Thoracic aorta (tissue), 2 donors: Measurements from ENCODE around the gene E2F1. TPM values are rescaled to one million over a fixed set of nuclear protein-coding genes. Genes with fewer than 3 reads are reported as not detected.
A peak's percentile ranks its signal among the peaks of the same experiment; 100 is the strongest.

Experiments used
- ATAC-seq: fragments of 150-250 bp; one replicate; pipeline ENCODE4 v1.8.0; 2017; ENCODE audit warnings: low read depth; ENCODE audit not compliant: insufficient number of reproducible peaks, low FRiP score
- DNase-seq: peaks from one replicate; pipeline ENCODE4 v3.0.0-alpha.2; 2020; ENCODE audit warnings: low spot score
- H3K27ac ChIP-seq, 2 donors: fragments of 200-600 bp; sonication (generic); 1 replicate in 1 of 2; 2 replicates in 1 of 2; pipeline ENCODE4 v1.5.1; 2016; ENCODE audit warnings: mild to moderate bottlenecking in 2 of 2, moderate library complexity in 2 of 2
- H3K27me3 ChIP-seq: fragments of 200-600 bp; sonication (generic); replicated peaks from 2 replicates; pipeline ENCODE4 v1.6.0; 2016; ENCODE audit warnings: mild to moderate bottlenecking; ENCODE audit not compliant: insufficient read depth
- H3K36me3 ChIP-seq: fragments of 200-600 bp; sonication (generic); one replicate; pipeline ENCODE4 v1.5.1; 2016
- H3K4me1 ChIP-seq, 2 donors: fragments of 200-600 bp; sonication (generic); 1 replicate in 1 of 2; 2 replicates in 1 of 2; pipeline versions ENCODE4 v1.5.1 to v1.6.0; 2016; ENCODE audit warnings: low read depth in 2 of 2, mild to moderate bottlenecking in 1 of 2; ENCODE audit not compliant: control insufficient read depth in 1 of 2
- H3K4me3 ChIP-seq: fragments of 200-600 bp; sonication (generic); 2 replicates; pipeline ENCODE4 v1.5.1; 2016; ENCODE audit warnings: mild to moderate bottlenecking
- H3K9me3 ChIP-seq: fragments of 200-600 bp; sonication (generic); 2 replicates; pipeline ENCODE4 v1.5.1; 2016
- CTCF ChIP-seq: fragments of 200-600 bp; sonication (generic); IDR thresholded peaks from one replicate; pipeline ENCODE4 v1.5.1; 2019; ENCODE audit warnings: antibody characterized with exemption
- total RNA-seq, 2 donors: library from RNA; depleted of rRNA; stranded (reverse); fragments of >200 nt; gene quantifications; one replicate each; pipeline versions ENCODE4 v1.1.0 to v1.2.3, GENCODE V29; 2016

The E2F1 gene
- total RNA-seq, 2 donors from 2014 or later = 0.68 to 0.92 TPM

DNA sequence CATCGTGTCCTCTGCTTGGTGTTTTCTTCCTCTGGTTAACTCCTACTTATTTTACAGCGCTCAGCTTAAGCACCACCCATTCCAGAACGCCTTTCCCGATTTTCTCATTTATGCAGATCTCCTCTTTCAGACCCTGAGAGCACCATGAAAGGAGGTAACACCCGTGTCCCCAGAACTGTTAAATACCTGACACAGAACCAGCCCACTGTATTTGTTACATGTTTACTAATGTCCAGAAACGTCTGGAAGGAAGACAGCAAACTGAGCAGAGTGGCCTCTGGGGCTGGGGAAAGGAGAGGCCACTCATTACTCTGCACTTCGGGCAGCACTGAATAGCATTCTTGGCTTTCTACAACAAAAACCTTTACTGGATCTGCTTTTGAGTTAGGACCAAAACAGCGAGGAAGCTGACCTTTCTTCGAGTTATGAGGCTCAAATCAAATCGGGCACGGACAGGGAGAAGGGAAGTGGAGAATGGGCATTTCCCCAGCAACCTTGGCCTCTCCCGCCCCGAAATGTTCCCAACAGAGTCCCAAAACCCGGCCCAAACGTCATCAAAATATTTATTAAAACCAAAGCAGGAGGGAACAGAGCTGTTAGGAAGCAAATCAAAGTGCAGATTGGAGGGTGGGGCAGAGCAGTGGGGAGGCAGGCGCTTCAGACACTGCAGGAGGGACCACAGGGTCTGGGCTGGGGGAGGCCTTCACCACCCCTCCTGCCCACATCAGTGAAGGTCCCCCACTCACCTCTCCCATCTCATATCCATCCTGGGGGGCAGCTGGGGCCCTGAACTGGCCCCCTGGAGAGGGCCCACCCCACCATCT lies 10.8 kb downstream of the E2F1 start:
- Histone ChIP-seq H3K4me3 (peak overlapping the region; percentile 77), H3K4me1 (peaks cover 31 to 67% of the 10 kb centered on the region in 2 donors)
- peak; percentile 42 for ATAC-seq

GRCh38 chr20:33674294-33675135 lies 11.7 kb downstream of the E2F1 start, which contains the start of gene NECAB3:
Gene NECAB3 (minus strand): TSS chr20:33674428. CDS start chr20:33674352, 76 bp downstream.
- no peak for TF ChIP-seq CTCF
- no peaks in the 10 kb centered on the region for H3K9me3 ChIP-seq
- DNase-seq (peak; percentile 48), ATAC-seq (peak; percentile 56)
- peak within 1 kb of the TSS; percentile 77 for H3K4me3 ChIP-seq
- H3K36me3 ChIP-seq = no peaks in the 10 kb centered on the region
- H3K27ac ChIP-seq = peak within 1 kb of the TSS; percentile 95 to 96
- peaks cover 28 to 67% of the 10 kb centered on the region in 2 donors for H3K4me1 ChIP-seq
- no peaks in the 10 kb centered on the region for H3K27me3 ChIP-seq

More for the DNA sequence above, 10.8 kb downstream of the E2F1 start:
- Histone ChIP-seq H3K9me3 (no peaks in the 10 kb centered on the region), H3K36me3 (no peaks in the 10 kb centered on the region), H3K27me3 (no peaks in the 10 kb centered on the region), H3K27ac (peak overlapping the region; percentile 95 to 96)
- DNase-seq = no peak
- TF ChIP-seq CTCF = no peak

DNA sequence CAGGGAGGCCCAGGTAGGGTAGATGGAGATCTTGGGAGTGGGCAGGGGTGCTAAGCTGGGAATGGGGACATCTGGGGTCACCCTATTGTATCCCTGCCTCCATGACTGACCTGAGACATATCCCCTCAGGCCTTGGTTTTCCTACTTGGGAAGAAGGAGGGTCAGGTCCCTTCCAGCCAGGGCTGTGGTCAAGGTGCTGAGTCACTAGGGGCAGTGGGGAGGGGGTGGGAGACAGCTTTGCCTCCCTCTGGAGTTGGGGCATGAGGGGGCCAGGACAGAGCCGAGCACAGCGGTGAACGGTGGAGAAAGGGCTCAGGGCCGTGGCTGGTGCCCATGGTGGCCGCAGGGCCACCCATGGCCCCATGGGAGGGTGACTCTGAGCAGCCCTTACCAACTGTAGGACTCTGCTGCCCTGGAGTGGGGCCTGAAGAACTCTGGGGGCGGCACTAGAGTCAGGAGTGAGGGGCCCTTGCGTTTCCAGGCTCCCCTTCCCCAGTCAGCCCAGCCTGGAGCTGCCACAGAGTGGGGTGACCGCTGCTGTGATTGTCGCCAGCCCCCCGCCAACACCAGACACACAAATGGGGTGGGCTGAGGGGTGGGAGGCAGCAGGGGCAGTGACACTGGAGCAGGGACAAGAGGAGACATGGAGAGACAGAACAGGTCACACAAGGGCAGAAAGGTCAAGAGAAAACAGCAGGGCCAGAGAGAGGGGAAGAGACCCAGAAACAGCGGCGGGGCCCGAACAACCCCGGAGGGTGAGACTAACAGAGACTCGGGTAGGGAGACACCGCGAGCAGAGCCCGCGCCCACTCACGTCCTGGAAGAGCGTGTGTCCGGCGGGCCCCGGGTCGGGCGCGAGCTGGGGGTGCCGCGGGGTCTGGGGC lies 12.5 kb downstream of the E2F1 start:
- Histone ChIP-seq H3K4me3 (peak overlapping the region; percentile 77), H3K9me3 (no peaks in the 10 kb centered on the region), H3K27ac (peak overlapping the region; percentile 62 to 70), H3K36me3 (no peaks in the 10 kb centered on the region), H3K4me1 (peaks cover 28 to 68% of the 10 kb centered on the region in 2 donors), H3K27me3 (no peaks in the 10 kb centered on the region)
- ATAC-seq = no peak
- TF ChIP-seq CTCF = no peak
- DNase-seq = no peak

DNA sequence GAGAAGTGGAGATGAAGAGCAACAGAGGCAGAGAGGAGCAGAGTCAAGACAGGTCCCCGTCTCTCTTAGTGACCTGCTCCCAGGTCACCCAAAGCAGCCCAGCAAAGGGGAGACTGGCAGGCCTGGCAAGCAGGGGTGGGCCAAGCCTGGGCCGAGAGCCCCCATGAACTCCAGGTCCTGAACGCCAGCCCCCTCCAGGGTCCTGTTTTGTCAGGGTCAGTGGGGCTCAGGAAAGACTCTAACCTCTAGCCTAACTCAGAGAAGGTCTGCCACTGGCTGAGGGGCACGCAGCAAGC lies 13.1 kb downstream of the E2F1 start:
- Histone ChIP-seq H3K4me1 (peaks cover 32 to 74% of the 10 kb centered on the region in 2 donors), H3K27me3 (no peaks in the 10 kb centered on the region), H3K9me3 (no peaks in the 10 kb centered on the region), H3K36me3 (no peaks in the 10 kb centered on the region), H3K27ac (peak overlapping the region; percentile 62 to 70), H3K4me3 (peak overlapping the region; percentile 77)
- no peak for DNase-seq
- no peak for TF ChIP-seq CTCF
- no peak for ATAC-seq
